Neutrophil (primary cell): ENCODE measurements around the gene SENP8.

Experiments
- H3K27ac ChIP-seq: fragments of 200-600 bp; sonication (generic); 2 replicates; pipeline ENCODE4 v1.5.1; 2016; ENCODE audit warnings: mild to moderate bottlenecking, moderate library complexity
- H3K27me3 ChIP-seq: fragments of 200-600 bp; sonication (generic); 2 replicates; pipeline ENCODE4 v1.6.0; 2016; ENCODE audit warnings: mild to moderate bottlenecking
- H3K36me3 ChIP-seq: fragments of 200-600 bp; sonication (generic); 2 replicates; pipeline ENCODE4 v1.5.1; 2017
- H3K4me1 ChIP-seq, 2 experiments: fragments of 200-600 bp in 1 of 2; sonication (generic) in 1 of 2; 1 replicate in 1 of 2; 2 replicates in 1 of 2; pipeline versions ENCODE4 v1.5.1 to v1.6.1; 2013 to 2016; ENCODE audit warnings: low read depth in 1 of 2, low read length in 1 of 2, mild to moderate bottlenecking in 1 of 2, moderate library complexity in 1 of 2; ENCODE audit not compliant: control insufficient read depth in 1 of 2, insufficient read depth in 1 of 2
- H3K4me3 ChIP-seq, 2 experiments: fragments of 200-600 bp in 1 of 2; sonication (generic) in 1 of 2; 1 replicate in 1 of 2; 2 replicates in 1 of 2; pipeline ENCODE4 v1.5.1; 2013 to 2016; ENCODE audit warnings: low read depth in 1 of 2, low read length in 1 of 2, mild to moderate bottlenecking in 1 of 2, moderate library complexity in 1 of 2
- H3K9me3 ChIP-seq: fragments of 200-600 bp; sonication (generic); 2 replicates; pipeline ENCODE4 v1.5.1; 2016
- TF ChIP-seq, protein P1 (sequence below): fragments of 200-600 bp; sonication (generic); IDR thresholded peaks from 2 replicates; pipeline ENCODE4 v1.5.1; 2016; ENCODE audit warnings: antibody characterized with exemption

Gene SENP8

DNA sequence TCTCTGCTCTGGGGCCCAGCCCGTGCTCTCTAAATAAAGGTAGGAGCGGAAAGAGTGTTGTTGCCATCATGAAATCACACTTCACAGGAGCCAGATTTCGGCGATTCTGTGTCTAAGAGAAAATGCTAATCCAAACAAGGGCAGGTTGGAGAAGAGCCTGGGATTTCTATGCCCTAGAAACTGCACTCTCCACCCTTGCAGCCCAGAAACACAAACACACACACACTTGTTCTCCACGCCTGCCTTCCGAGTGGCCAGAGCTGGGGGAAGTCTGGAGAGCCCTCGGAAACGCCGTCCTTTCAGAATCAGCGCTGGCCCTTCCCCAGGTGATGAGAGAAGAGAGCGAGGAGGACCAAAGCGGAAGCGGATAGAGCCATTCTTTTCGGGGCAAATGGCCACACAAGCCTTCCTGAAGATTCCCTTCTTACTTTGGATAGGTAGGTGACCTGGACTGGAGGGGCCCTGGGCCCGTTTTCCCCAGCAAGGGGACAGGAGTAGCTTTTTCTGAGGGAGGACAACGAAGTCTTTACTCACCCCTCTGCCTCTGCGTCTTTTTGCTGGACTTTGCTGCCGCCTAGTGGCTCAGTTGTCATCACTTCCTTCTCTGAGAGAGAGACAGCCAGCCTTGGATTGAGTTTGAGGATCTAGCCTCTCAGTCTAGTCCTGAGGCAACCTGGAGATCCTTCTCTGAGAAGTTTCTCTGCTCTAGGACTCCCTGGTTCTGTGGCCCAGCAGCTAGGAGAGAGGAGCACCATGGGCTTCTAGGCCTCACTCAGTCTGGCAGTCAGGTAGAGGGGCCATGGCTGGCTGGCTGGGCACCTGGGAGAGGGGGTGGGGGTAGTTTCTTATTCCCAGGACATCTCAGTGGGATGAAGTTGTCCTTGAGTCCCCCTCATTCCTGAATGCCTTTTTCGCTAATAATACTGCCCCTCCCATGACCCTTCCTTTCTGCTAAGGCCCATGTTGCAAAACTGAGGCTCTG, 37.7 kb downstream of the SENP8 start:
- TF ChIP-seq, protein P1, sequence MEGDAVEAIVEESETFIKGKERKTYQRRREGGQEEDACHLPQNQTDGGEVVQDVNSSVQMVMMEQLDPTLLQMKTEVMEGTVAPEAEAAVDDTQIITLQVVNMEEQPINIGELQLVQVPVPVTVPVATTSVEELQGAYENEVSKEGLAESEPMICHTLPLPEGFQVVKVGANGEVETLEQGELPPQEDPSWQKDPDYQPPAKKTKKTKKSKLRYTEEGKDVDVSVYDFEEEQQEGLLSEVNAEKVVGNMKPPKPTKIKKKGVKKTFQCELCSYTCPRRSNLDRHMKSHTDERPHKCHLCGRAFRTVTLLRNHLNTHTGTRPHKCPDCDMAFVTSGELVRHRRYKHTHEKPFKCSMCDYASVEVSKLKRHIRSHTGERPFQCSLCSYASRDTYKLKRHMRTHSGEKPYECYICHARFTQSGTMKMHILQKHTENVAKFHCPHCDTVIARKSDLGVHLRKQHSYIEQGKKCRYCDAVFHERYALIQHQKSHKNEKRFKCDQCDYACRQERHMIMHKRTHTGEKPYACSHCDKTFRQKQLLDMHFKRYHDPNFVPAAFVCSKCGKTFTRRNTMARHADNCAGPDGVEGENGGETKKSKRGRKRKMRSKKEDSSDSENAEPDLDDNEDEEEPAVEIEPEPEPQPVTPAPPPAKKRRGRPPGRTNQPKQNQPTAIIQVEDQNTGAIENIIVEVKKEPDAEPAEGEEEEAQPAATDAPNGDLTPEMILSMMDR, result peak; percentile 73
- Histone ChIP-seq H3K4me3 (peak overlapping the region; percentile 41 to 53), H3K27me3 (no peaks in the 10 kb centered on the region), H3K4me1 (peaks cover 14 to 16% of the 10 kb centered on the region in 2 experiments), H3K9me3 (no peaks in the 10 kb centered on the region), H3K36me3 (no peaks in the 10 kb centered on the region), H3K27ac (peak overlapping the region; percentile 24)

DNA sequence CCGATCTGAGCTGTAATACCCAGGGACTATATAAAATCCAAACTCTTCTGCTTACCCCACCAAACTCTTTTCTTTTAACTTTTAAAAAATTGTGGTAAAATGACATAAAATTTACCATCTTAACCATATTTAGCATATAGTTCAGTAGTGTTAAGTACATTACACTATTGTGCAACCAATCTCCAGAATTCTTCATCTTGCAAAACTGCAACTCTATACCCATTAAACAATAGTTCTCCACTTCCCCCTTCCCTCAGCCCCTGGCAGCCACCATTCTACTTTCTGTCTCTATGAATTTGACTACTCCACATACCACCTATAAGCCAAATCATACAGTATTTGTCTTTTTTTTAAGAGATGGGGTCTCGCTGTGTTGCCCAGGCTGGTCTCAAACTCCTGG, 38.7 kb downstream of the SENP8 start:
- H3K27ac ChIP-seq, result no peak overlapping the region
- no peaks in the 10 kb centered on the region for H3K27me3 ChIP-seq
- H3K4me3 ChIP-seq, result no peak overlapping the region
- no peaks in the 10 kb centered on the region for H3K9me3 ChIP-seq
- peaks cover 14 to 16% of the 10 kb centered on the region in 2 experiments for H3K4me1 ChIP-seq
- TF ChIP-seq, protein P1, result no peak
- no peaks in the 10 kb centered on the region for H3K36me3 ChIP-seq

DNA sequence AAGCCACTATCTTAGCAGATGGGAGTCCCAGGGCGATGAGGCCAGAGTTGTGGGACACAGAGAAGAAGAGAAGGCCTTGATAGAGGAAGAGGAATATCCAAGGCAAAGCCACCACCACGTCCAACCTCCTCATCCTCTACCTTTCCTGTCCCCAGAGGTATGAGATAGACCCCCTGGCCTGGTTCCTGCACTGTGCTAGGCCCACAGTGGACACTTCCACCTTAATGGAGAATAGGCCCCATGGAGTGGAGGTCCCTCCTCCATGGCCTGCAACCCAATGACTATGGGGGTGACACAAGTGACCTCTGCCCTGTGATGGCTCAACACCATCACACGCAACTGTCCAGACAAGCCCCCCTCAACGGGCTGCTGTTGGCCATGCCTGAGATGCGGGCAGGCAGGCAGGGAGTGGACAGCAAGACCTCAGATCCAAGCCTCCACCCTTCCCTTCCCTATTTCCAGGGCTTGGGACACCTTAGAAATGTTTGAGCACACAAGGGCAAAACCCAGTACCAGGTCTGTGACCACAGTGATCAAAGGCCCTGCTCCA, 42.6 kb downstream of the SENP8 start:
- TF ChIP-seq, protein P1, result no peak
- H3K4me3 ChIP-seq, result no peak overlapping the region
- H3K27me3 ChIP-seq, result no peaks in the 10 kb centered on the region
- H3K36me3 ChIP-seq, result no peaks in the 10 kb centered on the region
- no peak overlapping the region for H3K27ac ChIP-seq
- H3K9me3 ChIP-seq, result no peaks in the 10 kb centered on the region
- peaks cover 14% of the 10 kb centered on the region in 2 experiments for H3K4me1 ChIP-seq

DNA sequence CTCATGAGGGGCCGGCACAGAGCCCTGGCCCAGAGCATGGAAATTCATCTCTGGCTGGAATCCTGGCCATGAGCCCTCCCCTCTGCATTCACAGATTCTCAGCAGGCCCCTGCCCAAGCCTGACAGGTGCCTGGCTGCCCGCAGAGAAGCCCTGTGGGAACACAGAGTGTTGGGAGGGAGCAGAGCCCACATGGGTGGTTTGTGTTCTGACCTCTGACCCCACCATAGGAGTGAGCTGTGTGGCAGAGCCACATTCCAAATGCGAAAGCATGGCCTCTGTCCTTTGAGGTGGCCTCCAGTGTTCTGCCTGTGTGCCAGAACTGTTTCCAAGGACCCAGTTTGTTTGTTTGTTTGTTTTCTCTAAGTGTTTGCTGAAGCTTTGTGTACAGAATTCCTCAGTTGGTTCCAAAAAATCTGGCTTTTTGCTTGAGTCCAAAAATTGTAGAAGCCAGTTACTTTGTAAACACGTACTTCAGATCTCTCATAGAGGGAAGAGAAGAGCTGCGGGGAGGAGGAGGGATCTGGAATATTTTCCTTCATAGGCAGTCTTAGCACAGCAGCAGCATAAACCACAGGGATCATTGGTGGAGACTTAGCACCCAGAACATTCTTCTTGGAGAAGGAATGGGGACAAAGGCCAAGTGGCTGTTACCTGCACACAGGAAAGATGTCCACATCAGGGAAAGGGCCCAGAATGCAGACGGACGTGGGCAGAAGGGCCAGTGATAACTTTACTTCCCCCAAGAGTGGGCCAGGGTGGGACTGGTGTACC, 43.3 kb downstream of the SENP8 start:
- Histone ChIP-seq H3K4me1 (peaks cover 6 to 7% of the 10 kb centered on the region in 2 experiments), H3K4me3 (no peak overlapping the region), H3K36me3 (no peaks in the 10 kb centered on the region), H3K27me3 (no peaks in the 10 kb centered on the region), H3K27ac (no peak overlapping the region), H3K9me3 (no peaks in the 10 kb centered on the region)
- TF ChIP-seq, protein P1, result no peak

DNA sequence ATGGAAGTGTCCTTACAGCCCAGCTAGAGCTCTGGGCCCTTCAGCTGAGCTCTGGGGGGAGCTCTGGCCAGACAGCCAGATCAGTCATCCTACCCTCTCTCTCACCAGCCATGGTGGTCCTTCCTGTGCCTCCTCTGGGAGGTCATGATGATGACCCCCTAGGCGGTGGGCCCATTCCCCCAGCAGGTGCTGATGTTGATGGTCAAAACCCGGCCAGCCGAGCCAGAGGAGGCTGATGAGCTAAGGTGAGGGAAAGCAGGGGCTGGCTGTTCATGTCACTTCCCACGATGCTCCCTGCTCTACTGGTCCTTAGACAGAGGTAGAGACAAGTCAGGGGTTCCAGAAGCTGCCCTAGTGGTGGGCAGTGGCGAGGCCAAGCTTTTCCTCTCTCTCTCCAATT, 44.4 kb downstream of the SENP8 start:
- no peaks in the 10 kb centered on the region for H3K4me1 ChIP-seq
- H3K27ac ChIP-seq, result no peak overlapping the region
- H3K9me3 ChIP-seq, result no peaks in the 10 kb centered on the region
- no peaks in the 10 kb centered on the region for H3K27me3 ChIP-seq
- H3K36me3 ChIP-seq, result no peaks in the 10 kb centered on the region
- TF ChIP-seq, protein P1, result no peak
- no peak overlapping the region for H3K4me3 ChIP-seq
